Esophagus muscularis mucosa (tissue), 4 donors: Measurements from ENCODE around the gene TPRN.

Experiments used
- EP300 ChIP-seq: sonication (generic); formaldehyde crosslinking; IDR thresholded peaks from one replicate; pipeline ENCODE4 v1.6.1; 2017; ENCODE audit warnings: antibody characterized with exemption
- POLR2A ChIP-seq: fragments of 450-650 bp; IDR thresholded peaks from one replicate; pipeline ENCODE4 v1.6.1; 2017; ENCODE audit warnings: antibody characterized with exemption, moderate library complexity, mild to moderate bottlenecking, low read depth
- TF ChIP-seq, protein P1 (sequence below), 3 experiments: fragments of 200-600 bp in 2 of 3; fragments of 450-650 bp in 1 of 3; sonication (generic) in 2 of 3; IDR thresholded peaks; one replicate each; pipeline ENCODE4 v1.5.1; 2017 to 2019; ENCODE audit warnings: antibody characterized with exemption in 3 of 3, mild to moderate bottlenecking in 2 of 3, moderate library complexity in 1 of 3

DNA sequence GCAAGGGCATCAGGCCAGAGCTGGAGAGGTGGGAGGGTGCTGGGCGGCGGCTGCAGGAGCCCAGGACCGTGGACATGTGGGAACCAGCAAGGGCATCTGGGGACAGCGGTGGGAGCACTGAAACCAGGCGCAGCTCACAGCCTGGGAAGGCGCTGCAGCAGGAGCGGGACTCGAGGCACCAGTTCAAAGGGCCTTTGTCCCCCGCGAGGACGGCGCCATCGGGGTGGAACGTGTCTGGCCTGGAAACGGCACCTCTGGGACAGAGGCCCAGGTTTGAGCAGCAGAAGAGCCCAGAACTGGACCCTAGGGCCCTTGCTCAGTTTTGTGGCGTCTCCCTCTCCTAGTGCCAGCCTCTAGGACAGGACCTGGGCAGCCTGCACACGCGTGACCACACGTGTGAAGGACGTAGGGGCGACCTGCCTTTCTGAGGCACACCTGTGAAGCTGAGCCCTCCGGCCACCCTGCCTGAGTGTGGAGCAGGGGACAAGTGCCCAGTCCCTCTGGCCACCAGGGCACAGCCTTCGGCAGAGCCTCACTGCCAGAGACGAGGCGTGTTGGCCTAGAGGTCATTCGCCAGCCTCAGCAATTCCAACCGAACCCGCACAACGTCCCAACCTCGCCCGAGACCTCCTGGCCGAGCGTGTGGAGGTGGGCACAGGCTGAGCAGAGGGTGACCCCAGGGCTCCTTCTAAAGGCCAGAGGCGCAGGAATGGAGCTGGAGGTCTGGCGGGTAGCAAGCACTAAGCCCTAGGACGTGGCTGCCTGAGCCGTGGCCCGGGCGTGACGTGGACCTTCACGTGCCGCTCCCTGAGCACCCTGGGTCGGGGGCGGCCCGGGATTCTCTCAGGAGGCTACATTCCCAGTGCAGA is 26.5 kb downstream of the TPRN start:
- TF ChIP-seq, protein P1, sequence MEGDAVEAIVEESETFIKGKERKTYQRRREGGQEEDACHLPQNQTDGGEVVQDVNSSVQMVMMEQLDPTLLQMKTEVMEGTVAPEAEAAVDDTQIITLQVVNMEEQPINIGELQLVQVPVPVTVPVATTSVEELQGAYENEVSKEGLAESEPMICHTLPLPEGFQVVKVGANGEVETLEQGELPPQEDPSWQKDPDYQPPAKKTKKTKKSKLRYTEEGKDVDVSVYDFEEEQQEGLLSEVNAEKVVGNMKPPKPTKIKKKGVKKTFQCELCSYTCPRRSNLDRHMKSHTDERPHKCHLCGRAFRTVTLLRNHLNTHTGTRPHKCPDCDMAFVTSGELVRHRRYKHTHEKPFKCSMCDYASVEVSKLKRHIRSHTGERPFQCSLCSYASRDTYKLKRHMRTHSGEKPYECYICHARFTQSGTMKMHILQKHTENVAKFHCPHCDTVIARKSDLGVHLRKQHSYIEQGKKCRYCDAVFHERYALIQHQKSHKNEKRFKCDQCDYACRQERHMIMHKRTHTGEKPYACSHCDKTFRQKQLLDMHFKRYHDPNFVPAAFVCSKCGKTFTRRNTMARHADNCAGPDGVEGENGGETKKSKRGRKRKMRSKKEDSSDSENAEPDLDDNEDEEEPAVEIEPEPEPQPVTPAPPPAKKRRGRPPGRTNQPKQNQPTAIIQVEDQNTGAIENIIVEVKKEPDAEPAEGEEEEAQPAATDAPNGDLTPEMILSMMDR (IDR thresholded peaks at IDR 0.05): no peak
- TF ChIP-seq EP300 (no peak), POLR2A (no peak)
